Gastroesophageal sphincter (tissue), 4 donors: Measurements from ENCODE around the gene SEMG1. TPM values are rescaled to one million over a fixed set of nuclear protein-coding genes. Genes with fewer than 3 reads are reported as not detected.
A peak's percentile ranks its signal among the peaks of the same experiment; 100 is the strongest.

ENCODE experiments used
- ATAC-seq: fragments of 150-250 bp; one replicate; pipeline ENCODE4 v1.9.1; 2016; ENCODE audit warnings: mild to moderate bottlenecking, moderate library complexity
- H3K27ac ChIP-seq, 4 donors: fragments of 200-600 bp; sonication (generic) in 3 of 4; 1 replicate in 3 of 4; 2 replicates in 1 of 4; pipeline ENCODE4 v1.5.1; 2016 to 2019
- H3K27me3 ChIP-seq: fragments of 200-600 bp; sonication (generic); one replicate; pipeline ENCODE4 v1.5.1; 2019
- H3K36me3 ChIP-seq, 2 donors: fragments of 200-600 bp; sonication (generic); one replicate each; pipeline ENCODE4 v1.5.1; 2019; ENCODE audit warnings: control low read depth in 1 of 2
- H3K4me1 ChIP-seq, 3 donors: fragments of 200-600 bp; sonication (generic); 1 replicate in 2 of 3; 2 replicates in 1 of 3; pipeline ENCODE4 v1.5.1; 2016 to 2019; ENCODE audit warnings: control low read depth in 2 of 3
- H3K4me3 ChIP-seq, 2 donors: fragments of 200-600 bp; sonication (generic); one replicate each; pipeline ENCODE4 v1.5.1; 2019; ENCODE audit warnings: mild to moderate bottlenecking in 1 of 2, moderate library complexity in 1 of 2
- H3K9me3 ChIP-seq, 3 donors: fragments of 200-600 bp; sonication (generic); one replicate each; pipeline ENCODE4 v1.5.1; 2017 to 2019; ENCODE audit warnings: control low read depth in 2 of 3
- EP300 ChIP-seq: sonication (generic); formaldehyde crosslinking; IDR thresholded peaks from one replicate; pipeline ENCODE4 v1.6.1; 2017; ENCODE audit warnings: antibody characterized with exemption, mild to moderate bottlenecking
- POLR2A ChIP-seq, 2 donors: fragments of 450-650 bp; IDR thresholded peaks; one replicate each; pipeline ENCODE4 v1.6.1; 2017; ENCODE audit warnings: antibody characterized with exemption in 2 of 2, mild to moderate bottlenecking in 2 of 2, moderate library complexity in 1 of 2
- POLR2AphosphoS5 ChIP-seq: sonication (generic); formaldehyde crosslinking; IDR thresholded peaks from one replicate; pipeline ENCODE4 v1.6.1; 2017; ENCODE audit warnings: antibody characterized with exemption
- WGBS, 2 donors: methylation state at CpG; one replicate each; pipeline ENCODE4 v1.1.5; 2018; ENCODE audit warnings: low coverage in 1 of 2; 5-methylcytosine and 5-hydroxymethylcytosine counted together
- total RNA-seq, 4 donors: library from RNA; depleted of rRNA; stranded (reverse); fragments of >200 nt; gene quantifications; one replicate each; pipeline ENCODE4 v1.1.0, GENCODE V29; 2016
- TF ChIP-seq, protein P1 (sequence below), 4 experiments: fragments of 200-600 bp in 2 of 4; fragments of 450-650 bp in 2 of 4; sonication (generic) in 1 of 4; IDR thresholded peaks; one replicate each; pipeline ENCODE4 v1.5.1; 2017 to 2019; ENCODE audit warnings: antibody characterized with exemption in 4 of 4, mild to moderate bottlenecking in 2 of 4, moderate library complexity in 2 of 4

SEMG1 gene
- total RNA-seq, 4 donors from 2014 or later: not detected

DNA sequence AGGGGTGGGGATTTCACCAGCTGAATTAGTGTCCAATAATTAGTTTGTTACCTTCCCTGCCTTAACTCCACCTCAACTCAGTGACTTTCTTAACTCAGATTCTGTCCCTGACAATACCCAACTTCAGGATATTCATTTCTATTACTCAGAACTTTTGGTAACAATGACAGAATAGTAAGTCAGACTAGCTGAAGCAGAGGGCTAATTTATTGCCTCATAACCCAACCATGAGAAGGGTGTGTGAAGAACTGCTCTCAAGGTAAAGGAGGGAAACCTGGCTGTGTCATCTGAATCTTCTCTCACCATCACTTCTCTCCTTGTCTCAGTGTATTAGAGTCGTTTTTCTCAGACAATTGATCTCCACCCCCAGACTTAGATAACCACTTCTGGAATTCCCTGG is 33.3 kb upstream of the SEMG1 start:
- TF ChIP-seq POLR2A (IDR thresholded peaks at IDR 0.05) (no peak), EP300 (no peak), POLR2AphosphoS5 (no peak)
- TF ChIP-seq, protein P1, sequence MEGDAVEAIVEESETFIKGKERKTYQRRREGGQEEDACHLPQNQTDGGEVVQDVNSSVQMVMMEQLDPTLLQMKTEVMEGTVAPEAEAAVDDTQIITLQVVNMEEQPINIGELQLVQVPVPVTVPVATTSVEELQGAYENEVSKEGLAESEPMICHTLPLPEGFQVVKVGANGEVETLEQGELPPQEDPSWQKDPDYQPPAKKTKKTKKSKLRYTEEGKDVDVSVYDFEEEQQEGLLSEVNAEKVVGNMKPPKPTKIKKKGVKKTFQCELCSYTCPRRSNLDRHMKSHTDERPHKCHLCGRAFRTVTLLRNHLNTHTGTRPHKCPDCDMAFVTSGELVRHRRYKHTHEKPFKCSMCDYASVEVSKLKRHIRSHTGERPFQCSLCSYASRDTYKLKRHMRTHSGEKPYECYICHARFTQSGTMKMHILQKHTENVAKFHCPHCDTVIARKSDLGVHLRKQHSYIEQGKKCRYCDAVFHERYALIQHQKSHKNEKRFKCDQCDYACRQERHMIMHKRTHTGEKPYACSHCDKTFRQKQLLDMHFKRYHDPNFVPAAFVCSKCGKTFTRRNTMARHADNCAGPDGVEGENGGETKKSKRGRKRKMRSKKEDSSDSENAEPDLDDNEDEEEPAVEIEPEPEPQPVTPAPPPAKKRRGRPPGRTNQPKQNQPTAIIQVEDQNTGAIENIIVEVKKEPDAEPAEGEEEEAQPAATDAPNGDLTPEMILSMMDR (IDR thresholded peaks at IDR 0.05): no peak
- no peak for ATAC-seq

GRCh38 chr20:45174434-45175364 is 32.1 kb upstream of the SEMG1 start, which contains the start of gene PI3:
TSS of gene PI3 (plus strand) at chr20:45174902. CDS start at chr20:45174923, 21 bp downstream.
- TF ChIP-seq, protein P1 (IDR thresholded peaks at IDR 0.05): no peak
- TF ChIP-seq POLR2AphosphoS5 (no peak), EP300 (no peak), POLR2A (IDR thresholded peaks at IDR 0.05) (no peak)
- ATAC-seq: peak; percentile 22
- WGBS, 2 donors: 37 to 82% methylated on average over 2 to 7 of the region's 8 CpGs
- Histone ChIP-seq H3K27ac (no peak within 1 kb of the TSS), H3K4me3 (no peak within 1 kb of the TSS), H3K36me3 (no peaks in the 10 kb centered on the region), H3K4me1 (no peaks in the 10 kb centered on the region), H3K9me3 (peaks cover 0 to 3% (median 0%) of the 10 kb centered on the region in 3 donors), H3K27me3 (peaks cover 15% of the 10 kb centered on the region)

More for the DNA sequence above, 33.3 kb upstream of the SEMG1 start:
- H3K9me3 ChIP-seq: peaks cover 0 to 15% (median 0%) of the 10 kb centered on the region in 3 donors
- peaks cover 15% of the 10 kb centered on the region for H3K27me3 ChIP-seq
- WGBS, 2 donors: 29 to 35% methylated on average over 1 of the region's 1 CpG
- no peaks in the 10 kb centered on the region for H3K36me3 ChIP-seq
- no peaks in the 10 kb centered on the region for H3K4me1 ChIP-seq
- H3K4me3 ChIP-seq: no peak overlapping the region
- no peak overlapping the region for H3K27ac ChIP-seq

GRCh38 chr20:45176526-45177267 is 30.1 kb upstream of the SEMG1 start:
- H3K36me3 ChIP-seq: no peaks in the 10 kb centered on the region
- H3K27me3 ChIP-seq: peaks cover 15% of the 10 kb centered on the region
- no peak overlapping the region for H3K27ac ChIP-seq
- 82 to 91% methylated on average over 2 to 4 of the region's 4 CpGs for WGBS, 2 donors
- no peaks in the 10 kb centered on the region for H3K9me3 ChIP-seq
- ATAC-seq: no peak
- TF ChIP-seq, protein P1 (IDR thresholded peaks at IDR 0.05): no peak
- no peak for TF ChIP-seq EP300
- TF ChIP-seq POLR2AphosphoS5: no peak
- TF ChIP-seq POLR2A (IDR thresholded peaks at IDR 0.05): no peak
- H3K4me3 ChIP-seq: no peak overlapping the region
- no peaks in the 10 kb centered on the region for H3K4me1 ChIP-seq

DNA sequence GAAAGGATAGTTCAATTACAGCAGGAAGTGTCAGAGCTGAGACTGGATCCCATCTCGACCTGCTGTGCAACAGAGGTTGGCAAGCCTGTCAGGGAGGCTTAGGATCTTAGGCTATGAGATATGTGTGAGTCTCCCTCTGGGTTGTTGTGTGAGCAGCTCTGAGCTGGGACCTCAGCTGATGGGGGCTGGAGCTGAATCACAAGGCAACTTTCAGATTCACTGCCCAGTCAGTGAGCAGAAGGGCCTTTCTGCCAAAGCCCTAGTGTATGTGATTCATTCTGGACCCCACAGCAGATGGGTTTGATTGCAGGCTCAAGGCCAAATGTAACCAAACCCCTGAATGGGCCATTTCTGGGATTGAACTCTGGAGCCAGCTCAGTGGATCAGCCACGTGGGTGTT is 27.7 kb upstream of the SEMG1 start:
- Histone ChIP-seq H3K4me1 (no peaks in the 10 kb centered on the region), H3K4me3 (no peak overlapping the region), H3K9me3 (no peaks in the 10 kb centered on the region), H3K27ac (no peak overlapping the region), H3K36me3 (no peaks in the 10 kb centered on the region), H3K27me3 (peaks cover 15% of the 10 kb centered on the region)
- no peak for ATAC-seq
- TF ChIP-seq, protein P1 (IDR thresholded peaks at IDR 0.05): no peak
- TF ChIP-seq EP300 (no peak), POLR2A (IDR thresholded peaks at IDR 0.05) (no peak), POLR2AphosphoS5 (no peak)
- WGBS, 2 donors: 40% methylated on average over 1 of the region's 2 CpGs; no CpG with 5 or more reads in 1 of the 2 donors
